Measurements from ENCODE around the gene METTL9. TPM values are rescaled to one million over a fixed set of nuclear protein-coding genes. Genes with fewer than 3 reads are reported as not detected.

METTL9 gene
- total RNA-seq, 1 donor from 2014 or later: 97.7 TPM

- Histone ChIP-seq H3K27ac (no peak overlapping the region), H3K4me1 (no peaks in the 10 kb centered on the region), H3K9me3 (no peaks in the 10 kb centered on the region), H3K36me3 (no peaks in the 10 kb centered on the region), H3K4me3 (no peak overlapping the region), H3K27me3 (no peaks in the 10 kb centered on the region)
- no peak for TF ChIP-seq POLR2A (IDR thresholded peaks at IDR 0.05)
- no peak for TF ChIP-seq POLR2AphosphoS5 (IDR thresholded peaks at IDR 0.05; ENCODE audit: insufficient read depth in 1 of 2, low read depth in 1 of 2)
- TF ChIP-seq CTCF (IDR thresholded peaks at IDR 0.05): no peak
- intact Hi-C loops (cut with DNase I): no loop called here
- no peak for DNase-seq (ENCODE audit: extremely low spot score in 2 of 2)
Measured at GRCh38 chr16:21704266-21704665, 104.9 kb downstream of the METTL9 start.

GRCh38 chr16:21704733-21705132 is 105.4 kb downstream of the METTL9 start:
- TF ChIP-seq POLR2AphosphoS5 (IDR thresholded peaks at IDR 0.05; ENCODE audit: insufficient read depth in 1 of 2, low read depth in 1 of 2) (no peak), POLR2A (IDR thresholded peaks at IDR 0.05) (no peak), CTCF (IDR thresholded peaks at IDR 0.05) (no peak)
- no peaks in the 10 kb centered on the region for H3K36me3 ChIP-seq
- no peak for DNase-seq (ENCODE audit: extremely low spot score in 2 of 2)
- H3K27ac ChIP-seq: no peak overlapping the region
- no peaks in the 10 kb centered on the region for H3K27me3 ChIP-seq
- H3K9me3 ChIP-seq: no peaks in the 10 kb centered on the region
- H3K4me1 ChIP-seq: no peaks in the 10 kb centered on the region
- no peak overlapping the region for H3K4me3 ChIP-seq
- intact Hi-C loops (cut with DNase I): no loop called here

Small RNA genes lying within 50 kb of the gene (small RNA-seq; reads per million reads assigned to genes)
- gene RF00478 (not detected), gene RNU6-1005P (not detected), gene RNU6-196P (not detected)

Other genes starting within 250 kb of the METTL9 start
- gene IGSF6, start 53.0 kb downstream of the METTL9 start, total RNA-seq: 0.74 TPM
- gene OTOA, start 64.4 kb downstream of the METTL9 start, total RNA-seq: not detected